Progenitor cell of endocrine pancreas (in vitro differentiated cells): Measurements from ENCODE around the gene CNTNAP5. TPM values are rescaled to one million over a fixed set of nuclear protein-coding genes. Genes with fewer than 3 reads are reported as not detected.

ENCODE experiments used
- DNase-seq: peaks from one replicate; pipeline ENCODE4 v3.0.0; 2021; ENCODE audit warnings: low spot score; ENCODE audit not compliant: unreplicated experiment
- H3K27ac Mint-ChIP-seq: 2 replicates; pipeline ENCODE4 v1.8.0; 2021; ENCODE audit warnings: mild to moderate bottlenecking, moderate library complexity, mixed read lengths
- H3K27me3 Mint-ChIP-seq: 2 replicates; pipeline ENCODE4 v1.8.0; 2021; ENCODE audit warnings: mixed read lengths
- H3K36me3 Mint-ChIP-seq: 2 replicates; pipeline ENCODE4 v1.8.0; 2022; ENCODE audit warnings: mixed read lengths; ENCODE audit not compliant: insufficient read depth
- H3K4me1 Mint-ChIP-seq: 2 replicates; pipeline ENCODE4 v1.8.0; 2021; ENCODE audit warnings: low read depth, mixed read lengths
- H3K4me3 Mint-ChIP-seq: 2 replicates; pipeline ENCODE4 v1.8.0; 2021; ENCODE audit warnings: low read depth, mild to moderate bottlenecking, moderate library complexity, mixed read lengths
- H3K9me3 Mint-ChIP-seq: 2 replicates; pipeline ENCODE4 v1.8.0; 2021; ENCODE audit warnings: low read depth, mixed read lengths
- CTCF ChIP-seq: fragments of 200-600 bp; sonication (generic); IDR thresholded peaks from one replicate; pipeline ENCODE4 v1.5.0; 2021; ENCODE audit warnings: antibody characterized with exemption, mild to moderate bottlenecking; ENCODE audit not compliant: unreplicated experiment
- total RNA-seq: library from RNA; stranded (reverse); gene quantifications from 2 replicates; pipeline ENCODE4 v1.2.1, GENCODE V29; 2021

The CNTNAP5 gene
- total RNA-seq, 1 donor from 2014 or later: 5.3 TPM

GRCh38 chr2:124702777-124703176 is 677.7 kb downstream of the CNTNAP5 start:
- TF ChIP-seq CTCF: no peak
- DNase-seq: no peak
- Mint-ChIP-seq H3K27ac (no peak overlapping the region), H3K36me3 (no peaks in the 10 kb centered on the region), H3K4me3 (no peak overlapping the region), H3K4me1 (peaks cover 1% of the 10 kb centered on the region), H3K27me3 (no peaks in the 10 kb centered on the region), H3K9me3 (no peaks in the 10 kb centered on the region)

GRCh38 chr2:124704071-124704925 is 679.2 kb downstream of the CNTNAP5 start:
- Mint-ChIP-seq H3K9me3 (no peaks in the 10 kb centered on the region), H3K4me3 (no peak overlapping the region), H3K36me3 (no peaks in the 10 kb centered on the region), H3K27me3 (no peaks in the 10 kb centered on the region), H3K4me1 (peaks cover 1% of the 10 kb centered on the region), H3K27ac (no peak overlapping the region)
- no peak for TF ChIP-seq CTCF
- no peak for DNase-seq

- Mint-ChIP-seq H3K4me3 (no peak overlapping the region), H3K36me3 (no peaks in the 10 kb centered on the region), H3K27me3 (no peaks in the 10 kb centered on the region), H3K4me1 (peaks cover 1% of the 10 kb centered on the region), H3K27ac (no peak overlapping the region), H3K9me3 (peaks cover 2% of the 10 kb centered on the region)
- no peak for DNase-seq
- TF ChIP-seq CTCF: no peak
Observed at GRCh38 chr2:124708661-124709060, 683.6 kb downstream of the CNTNAP5 start.

GRCh38 chr2:124713969-124714368 is 688.9 kb downstream of the CNTNAP5 start:
- Mint-ChIP-seq H3K9me3 (peaks cover 6% of the 10 kb centered on the region), H3K4me1 (no peaks in the 10 kb centered on the region), H3K36me3 (no peaks in the 10 kb centered on the region), H3K27me3 (no peaks in the 10 kb centered on the region), H3K4me3 (no peak overlapping the region), H3K27ac (no peak overlapping the region)
- TF ChIP-seq CTCF: no peak
- no peak for DNase-seq

GRCh38 chr2:124725187-124725586 is 700.1 kb downstream of the CNTNAP5 start:
- DNase-seq: no peak
- Mint-ChIP-seq H3K4me3 (no peak overlapping the region), H3K27me3 (no peaks in the 10 kb centered on the region), H3K4me1 (no peaks in the 10 kb centered on the region), H3K9me3 (no peaks in the 10 kb centered on the region), H3K27ac (no peak overlapping the region), H3K36me3 (no peaks in the 10 kb centered on the region)
- no peak for TF ChIP-seq CTCF
